GM18858 (cell line): ENCODE measurements around the gene CSRP1.
"Not testable (repeated sequence)": the region's sequence is repeated elsewhere in the genome, so short reads cannot be mapped to it uniquely, and the experiment has no call there.

ENCODE experiments used
- ATAC-seq: cut with Tn5 transposase; IDR thresholded peaks from one replicate; pipeline ENCODE4 v1.9.1; 2021; ENCODE audit not compliant: unreplicated experiment

The CSRP1 gene

DNA sequence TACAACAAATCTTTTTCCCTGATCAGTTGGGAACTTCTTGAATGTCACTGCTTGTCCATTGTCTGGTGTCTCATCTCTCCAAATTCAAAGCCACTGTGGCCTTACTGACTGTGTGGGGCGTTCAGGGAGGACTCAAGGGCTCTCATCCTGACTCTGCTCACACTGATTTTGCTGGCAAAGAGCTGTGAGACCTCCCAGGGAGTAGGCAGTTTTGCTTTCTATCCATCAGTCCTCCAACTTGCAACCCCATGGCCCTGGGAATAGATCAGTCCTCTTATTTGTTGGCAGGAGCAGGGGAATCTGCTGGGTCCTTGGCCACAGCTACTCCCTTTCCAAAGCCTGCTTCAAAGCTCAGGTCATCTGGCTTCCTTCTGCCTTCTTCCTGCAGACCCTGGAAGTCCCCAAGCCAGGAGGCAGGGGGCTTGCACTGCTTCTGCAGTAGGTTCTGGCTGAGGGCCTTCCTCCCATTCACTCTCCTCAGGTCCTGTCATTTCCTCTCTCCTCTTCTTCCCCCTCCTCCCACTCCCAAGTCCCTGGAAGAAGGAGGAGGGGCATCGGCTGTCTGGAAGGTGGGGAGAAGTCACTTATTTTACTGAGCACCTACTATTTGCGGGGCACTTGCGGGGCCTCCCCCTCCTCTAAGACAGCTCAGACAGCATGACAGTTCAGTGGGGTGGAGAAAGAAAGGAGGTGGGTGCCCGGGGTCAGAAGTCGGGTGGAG, 31.1 kb upstream of the CSRP1 start:
- no peak for ATAC-seq

DNA sequence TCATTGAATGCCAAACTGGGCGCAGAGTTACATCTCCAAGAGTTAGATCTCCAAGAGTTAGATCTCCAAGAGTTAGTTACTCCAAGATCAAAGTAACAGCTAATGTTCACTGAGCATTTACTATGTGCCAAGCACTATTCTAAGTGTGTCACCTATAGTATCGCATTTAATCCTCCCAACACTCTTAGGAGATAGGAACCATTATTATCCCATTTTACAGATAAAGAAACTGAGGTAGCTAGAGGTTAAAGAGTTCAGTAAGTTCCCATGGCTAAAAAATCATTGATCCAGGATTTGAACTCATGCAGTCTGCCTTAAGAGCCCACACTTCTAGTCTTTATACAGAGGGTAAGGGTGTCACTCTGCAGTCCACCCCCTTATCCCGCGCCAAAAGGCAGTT, 30.5 kb upstream of the CSRP1 start:
- ATAC-seq, result no peak

- ATAC-seq, result no peak
Observed at GRCh38 chr1:201537028-201537427, 30.1 kb upstream of the CSRP1 start.

DNA sequence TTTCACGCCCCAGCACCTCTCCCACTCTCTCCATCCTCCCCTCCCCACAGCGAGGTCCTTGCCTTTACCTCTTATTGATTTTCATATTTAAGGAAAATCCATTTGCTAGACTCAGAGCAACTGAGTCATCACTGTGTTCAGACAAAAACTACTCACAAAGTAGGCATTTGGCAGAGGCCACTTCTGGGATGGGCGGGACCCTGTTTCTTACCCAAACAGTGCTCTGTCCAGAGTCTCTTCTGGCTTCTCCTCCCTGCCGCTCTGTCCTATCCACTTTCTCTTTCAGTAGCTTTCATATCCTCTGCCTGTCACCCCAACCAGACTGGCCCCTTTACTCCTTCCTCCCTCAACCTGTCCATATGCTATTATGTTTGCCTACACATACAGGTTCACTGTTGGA, 29.6 kb upstream of the CSRP1 start:
- no peak for ATAC-seq

DNA sequence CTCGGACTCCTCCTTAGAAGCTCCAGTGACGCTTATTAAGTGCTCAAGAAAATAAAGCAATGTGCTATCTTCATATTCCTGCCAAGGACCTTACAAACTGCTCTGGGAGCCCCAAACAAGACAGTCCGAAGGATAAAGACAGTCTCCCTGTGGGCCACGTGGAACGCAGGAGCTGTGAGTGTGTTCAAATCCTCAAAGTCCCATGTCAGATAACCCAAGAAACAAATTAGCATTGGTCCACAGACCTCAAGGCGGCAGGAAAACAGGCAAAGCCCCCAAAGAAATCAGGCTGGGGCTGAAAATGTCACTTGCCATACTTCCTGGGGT, 29.0 kb upstream of the CSRP1 start:
- no peak for ATAC-seq

DNA sequence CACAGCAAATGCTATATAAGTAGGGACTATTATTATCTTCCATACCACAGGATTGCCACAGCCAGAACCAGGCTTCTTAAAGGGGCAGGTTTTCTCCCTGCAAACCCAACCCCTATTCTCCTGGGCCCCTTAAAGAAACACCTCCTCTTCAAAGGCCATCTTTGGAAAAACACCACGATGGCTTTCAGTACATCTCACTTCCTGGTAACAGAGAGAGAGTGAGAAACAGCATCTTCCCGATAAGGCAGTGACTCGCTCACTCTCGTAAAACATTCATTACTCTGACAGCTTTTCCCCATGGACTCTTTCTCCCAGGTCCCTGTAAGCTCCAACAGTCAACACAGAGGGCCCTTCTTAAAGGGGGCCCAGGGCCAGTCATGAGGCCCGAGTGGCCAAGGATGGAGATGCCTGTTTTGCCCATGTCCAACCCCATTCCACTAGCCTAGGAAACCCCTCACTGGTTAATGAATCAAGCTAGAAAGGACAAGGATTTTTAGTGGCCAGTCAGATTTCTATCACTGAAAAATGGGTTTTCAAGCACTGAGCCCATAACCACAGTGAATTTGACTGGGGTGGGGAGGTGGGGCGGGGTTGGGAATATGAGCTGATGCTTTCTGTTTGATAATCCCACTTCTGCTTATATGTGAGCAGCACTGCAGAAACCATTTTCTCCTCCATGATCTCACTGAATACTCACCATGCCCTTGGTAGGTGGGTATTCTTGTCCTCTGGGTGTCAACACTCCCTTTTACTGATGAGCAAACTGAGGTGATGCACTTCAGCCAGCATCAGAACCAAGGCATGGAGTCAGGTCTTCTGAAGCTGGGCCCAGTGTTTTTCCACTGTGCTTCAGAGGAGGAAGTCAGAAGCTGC, 28.4 kb upstream of the CSRP1 start:
- no peak for ATAC-seq

GRCh38 chr1:201533836-201534235, 26.9 kb upstream of the CSRP1 start:
- ATAC-seq, result no peak

DNA sequence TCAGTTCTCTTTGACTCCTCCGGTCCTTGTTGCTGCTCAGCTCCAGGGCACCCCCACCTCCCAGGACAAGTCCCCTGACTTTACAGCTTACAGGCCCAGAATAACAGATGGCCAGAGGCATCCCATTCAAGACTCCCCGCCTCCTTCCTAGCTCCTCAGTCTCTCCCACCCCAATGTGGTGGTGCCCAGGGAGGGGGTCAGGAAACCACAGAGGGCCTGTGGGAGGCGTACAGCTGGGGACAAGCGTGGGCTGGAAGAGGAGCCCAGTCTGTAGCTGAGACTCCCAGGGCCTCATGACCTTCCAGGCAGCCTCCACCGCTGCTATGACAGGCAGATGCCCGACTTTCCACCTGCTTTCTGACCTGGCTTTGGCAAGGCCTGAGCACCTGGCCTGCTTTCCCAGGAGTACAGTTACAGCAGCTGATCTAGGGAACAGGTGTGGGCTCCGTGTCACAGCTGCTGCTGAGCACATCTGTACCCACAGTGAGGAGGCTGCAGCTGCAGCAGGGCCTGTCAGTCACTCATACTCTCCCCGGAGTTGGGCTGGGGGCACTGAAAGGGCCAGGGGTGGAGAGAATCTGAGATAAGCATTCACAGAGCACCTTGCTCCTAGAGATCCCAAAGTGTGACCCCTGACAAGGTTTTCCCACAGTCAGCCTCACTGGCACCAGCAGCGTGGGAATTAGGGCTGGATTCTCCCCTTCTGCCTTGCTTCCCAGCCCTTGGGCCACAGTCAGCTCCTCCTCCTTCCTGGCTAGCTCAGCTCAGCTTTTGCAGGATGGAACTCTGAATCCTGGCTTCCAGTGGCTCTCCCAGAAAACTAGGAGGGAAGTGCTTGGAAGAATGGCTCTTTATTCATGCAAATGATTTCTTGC, 24.9 kb upstream of the CSRP1 start:
- no peak for ATAC-seq

DNA sequence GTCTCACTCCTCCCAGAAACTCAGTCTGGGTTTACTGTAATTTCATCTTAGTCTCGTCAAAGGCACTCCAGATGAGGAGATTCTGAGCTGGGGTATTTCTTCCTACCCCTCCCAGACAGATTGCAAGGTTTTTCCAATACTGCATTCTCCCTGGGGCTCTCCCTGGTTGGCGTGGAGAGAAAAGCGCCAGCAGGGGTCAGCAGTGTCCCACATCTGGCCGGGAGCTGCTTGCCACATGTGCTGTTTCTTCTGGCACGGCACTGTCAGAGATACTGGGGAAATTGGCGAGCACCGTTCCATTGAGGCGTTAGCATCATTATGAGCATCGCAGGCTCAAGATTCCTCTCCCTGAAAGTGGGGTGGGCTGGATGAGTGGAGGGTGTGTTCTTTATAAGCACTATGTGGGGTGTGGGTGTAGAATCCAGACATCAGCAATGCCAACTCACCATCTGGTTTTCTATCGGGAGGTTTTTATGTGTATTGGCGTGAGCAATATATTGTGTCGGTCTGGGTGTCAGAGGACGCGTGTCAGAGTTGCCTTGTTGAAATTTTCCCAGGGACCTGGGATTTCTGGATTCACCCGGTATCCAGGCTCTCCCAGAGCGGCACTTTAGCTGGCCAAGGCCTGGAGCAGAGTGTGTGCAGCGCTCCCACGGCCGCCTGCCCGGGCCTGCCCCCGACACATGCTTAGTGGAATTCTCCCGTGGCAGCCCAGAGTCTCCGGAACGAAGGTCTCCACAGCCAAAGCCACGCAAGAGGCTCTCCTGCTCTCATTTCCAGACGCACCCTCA, 24.0 kb upstream of the CSRP1 start:
- no peak for ATAC-seq

- no peak for ATAC-seq
Observed at GRCh38 chr1:201528631-201529252, 21.8 kb upstream of the CSRP1 start.

- no peak for ATAC-seq
Observed at GRCh38 chr1:201527879-201528278, 21.0 kb upstream of the CSRP1 start.

DNA sequence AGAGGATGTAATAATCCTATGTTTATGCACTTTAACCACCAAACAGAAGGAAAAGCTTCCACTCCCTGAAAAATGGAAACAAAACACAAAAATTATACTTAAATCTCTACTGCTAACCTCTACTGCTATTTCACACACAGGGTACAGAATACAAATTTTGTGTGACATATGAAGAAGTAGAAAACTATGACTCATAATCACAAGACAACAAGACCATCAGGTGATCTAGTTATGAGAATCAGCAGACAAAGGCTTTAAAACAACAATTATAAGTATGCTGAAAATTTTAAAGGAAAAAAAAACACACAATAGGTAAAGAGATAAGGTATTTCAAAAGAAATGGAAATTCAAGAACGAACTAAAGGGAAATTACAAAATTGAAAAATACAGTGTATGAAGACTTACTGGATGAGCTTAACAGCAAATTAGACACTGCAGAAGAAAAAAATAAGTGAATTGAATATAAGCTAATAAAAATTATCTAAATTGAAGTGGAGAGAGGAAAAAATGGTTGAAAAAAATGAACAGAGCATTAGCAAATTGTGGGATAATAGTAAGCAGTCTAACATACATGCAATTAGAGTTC, 18.4 kb upstream of the CSRP1 start:
- ATAC-seq, result no peak

DNA sequence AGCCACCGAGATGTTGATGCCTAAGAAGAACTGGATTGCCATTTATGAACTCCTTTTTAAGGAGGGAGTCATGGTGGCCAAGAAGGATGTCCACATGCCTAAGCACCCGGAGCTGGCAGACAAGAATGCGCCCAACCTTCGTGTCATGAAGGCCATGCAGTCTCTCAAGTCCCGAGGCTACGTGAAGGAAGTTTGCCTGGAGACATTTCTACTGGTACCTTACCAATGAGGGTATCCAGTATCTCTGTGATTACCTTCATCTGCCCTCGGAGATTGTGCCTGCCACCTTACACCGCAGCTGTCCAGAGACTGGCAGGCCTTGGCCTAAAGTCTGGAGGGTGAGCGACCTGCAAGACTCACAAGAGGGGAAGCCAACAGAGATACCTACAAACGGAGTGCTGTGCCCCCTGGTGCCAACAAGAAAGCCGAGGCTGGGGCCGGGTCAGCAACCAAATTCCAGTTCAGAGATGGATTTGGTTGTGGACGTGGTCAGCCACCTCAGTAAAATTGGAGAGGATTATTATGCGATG, 13.2 kb upstream of the CSRP1 start:
- ATAC-seq, result not testable (repeated sequence)

DNA sequence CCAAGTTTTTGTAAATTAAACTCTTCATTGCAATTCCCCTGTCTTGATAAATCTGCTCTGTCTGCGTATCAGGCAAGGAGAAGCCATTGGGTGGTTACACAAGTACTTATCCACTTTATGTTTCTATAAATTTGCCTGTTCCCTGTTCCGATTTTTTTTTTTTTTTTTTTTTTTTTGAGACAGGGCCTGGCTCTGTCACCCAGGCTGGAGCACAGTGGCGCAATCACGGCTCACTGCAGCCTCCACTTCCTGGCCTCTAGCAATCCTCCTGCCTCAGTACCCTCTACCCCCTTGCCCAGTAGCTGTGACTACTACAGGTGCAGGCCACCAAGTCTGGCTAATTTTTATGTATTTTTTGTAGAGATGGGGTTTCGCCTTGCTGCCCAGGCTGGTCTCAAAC, 11.1 kb upstream of the CSRP1 start:
- no peak for ATAC-seq

DNA sequence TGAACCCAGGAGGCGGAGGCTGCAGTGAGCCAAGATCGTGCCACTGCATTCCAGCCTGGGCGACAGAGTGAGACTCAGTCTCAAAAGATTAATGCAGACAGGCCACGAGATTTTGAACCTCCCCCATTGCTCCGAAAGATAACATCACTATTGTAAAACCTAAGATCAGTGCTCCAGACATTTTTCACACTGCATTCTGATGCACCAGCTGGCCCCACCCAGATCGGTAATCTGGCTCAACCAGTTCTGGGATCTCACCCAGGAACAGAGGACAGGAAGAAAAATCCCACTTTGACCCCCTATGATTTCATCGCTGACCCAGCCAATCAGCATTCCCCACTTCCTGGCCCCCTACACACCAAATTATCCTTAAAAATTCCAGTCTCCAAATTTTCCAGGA, 10.7 kb upstream of the CSRP1 start:
- ATAC-seq, result no peak

- ATAC-seq, result no peak
Observed at GRCh38 chr1:201516511-201517127, 9.7 kb upstream of the CSRP1 start.

DNA sequence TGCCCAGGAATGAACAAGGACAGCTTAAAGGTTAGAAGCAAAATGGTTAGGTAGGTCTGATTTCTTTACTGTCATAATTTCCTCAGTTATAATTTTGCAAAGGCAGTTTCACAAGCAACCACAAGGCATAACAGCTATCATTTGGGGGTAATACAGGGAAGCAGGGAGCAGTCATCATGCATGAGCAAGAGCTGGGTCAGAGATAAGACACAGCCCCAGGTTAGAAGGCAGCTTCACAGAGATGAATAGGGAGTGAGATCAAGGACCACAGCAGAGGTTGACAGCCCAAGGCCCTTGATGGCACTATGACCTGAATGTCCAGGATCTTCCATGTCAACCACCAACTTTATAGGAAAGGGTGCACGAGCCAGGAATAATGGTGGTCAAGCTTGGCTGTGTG, 9.0 kb upstream of the CSRP1 start:
- no peak for ATAC-seq

- ATAC-seq, result no peak
Observed at GRCh38 chr1:201515062-201515750, 8.3 kb upstream of the CSRP1 start.

DNA sequence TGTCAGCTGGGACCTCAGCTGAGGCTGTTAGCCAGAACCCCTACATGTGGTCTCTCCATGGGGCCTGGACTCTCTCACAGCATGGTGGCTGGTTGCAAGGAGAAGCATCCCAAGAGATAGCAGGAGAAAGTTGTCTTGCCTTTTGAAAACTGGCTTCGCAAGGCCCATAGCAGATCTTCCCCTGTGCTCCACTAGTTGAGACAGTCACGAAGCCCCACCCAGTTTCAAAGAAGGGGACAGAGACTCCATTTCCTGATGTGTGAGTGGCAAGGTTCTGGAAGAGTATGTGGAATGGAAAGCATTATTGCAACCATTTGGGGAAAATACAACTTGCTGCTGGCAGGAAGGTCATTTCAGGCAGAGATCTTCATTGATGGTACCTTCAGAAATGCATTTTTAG, 7.5 kb upstream of the CSRP1 start:
- no peak for ATAC-seq
